CD14-positive monocyte (primary cell): ENCODE results near the gene EEF1A1. TPM values are rescaled to one million over a fixed set of nuclear protein-coding genes. Genes with fewer than 3 reads are reported as not detected.

Experiments
- DNase-seq, 3 donors: peaks; one replicate each; pipeline ENCODE4 v3.0.0-alpha.2; 2011 to 2022
- H2AFZ ChIP-seq: 2 replicates; pipeline ENCODE4 v1.6.0; 2012; ENCODE audit warnings: mild to moderate bottlenecking, low read depth, low read length, inconsistent platforms; ENCODE audit not compliant: insufficient read depth, poor library complexity, severe bottlenecking
- H3K27ac ChIP-seq, 2 donors: 1 replicate in 1 of 2; 2 replicates in 1 of 2; pipeline ENCODE4 v1.5.1; 2012 to 2013; ENCODE audit warnings: low read length in 2 of 2, control low read depth in 1 of 2, inconsistent platforms in 1 of 2, low read depth in 1 of 2, mild to moderate bottlenecking in 1 of 2
- H3K27me3 ChIP-seq, 2 donors: one replicate each; pipeline versions ENCODE4 v1.6.0 to v1.6.1; 2011 to 2013; ENCODE audit warnings: low read length in 2 of 2; ENCODE audit not compliant: control insufficient read depth in 2 of 2, insufficient read depth in 2 of 2
- H3K36me3 ChIP-seq, 2 donors: replicated peaks in 1 of 2; 1 replicate in 1 of 2; 2 replicates in 1 of 2; pipeline versions ENCODE4 v1.5.1 to v1.6.1; 2012 to 2013; ENCODE audit warnings: low read length in 2 of 2, control low read depth in 1 of 2, inconsistent platforms in 1 of 2, mild to moderate bottlenecking in 1 of 2; ENCODE audit not compliant: insufficient read depth in 2 of 2, control insufficient read depth in 1 of 2
- H3K4me1 ChIP-seq, 2 donors: 1 replicate in 1 of 2; 2 replicates in 1 of 2; pipeline versions ENCODE4 v1.5.1 to v1.6.1; 2012 to 2013; ENCODE audit warnings: low read length in 2 of 2, control low read depth in 1 of 2, inconsistent platforms in 1 of 2, mild to moderate bottlenecking in 1 of 2, moderate library complexity in 1 of 2; ENCODE audit not compliant: insufficient read depth in 2 of 2, control insufficient read depth in 1 of 2
- H3K4me2 ChIP-seq: replicated peaks from 2 replicates; pipeline ENCODE3; 2012; ENCODE audit warnings: low read length, moderate library complexity, mild to moderate bottlenecking; ENCODE audit not compliant: poor library complexity, severe bottlenecking; ENCODE audit errors: extremely low read depth
- H3K4me3 ChIP-seq, 3 experiments: fragments of 200-600 bp in 1 of 3; sonication (generic) in 1 of 3; replicated peaks in 1 of 3; 1 replicate in 2 of 3; 2 replicates in 1 of 3; pipeline ENCODE4 v1.5.1; 2011 to 2013; ENCODE audit warnings: low read length in 3 of 3, mild to moderate bottlenecking in 3 of 3, control low read depth in 2 of 3, low read depth in 2 of 3, inconsistent platforms in 1 of 3, moderate library complexity in 1 of 3
- H3K79me2 ChIP-seq: 2 replicates; pipeline ENCODE4 v1.6.0; 2012; ENCODE audit warnings: mild to moderate bottlenecking, control low read depth, inconsistent platforms, low read length, moderate library complexity; ENCODE audit not compliant: insufficient read depth
- H3K9ac ChIP-seq: 2 replicates; pipeline ENCODE4 v1.6.0; 2017; ENCODE audit warnings: low read length, mild to moderate bottlenecking; ENCODE audit not compliant: insufficient read depth, poor library complexity, severe bottlenecking
- H3K9me3 ChIP-seq, 2 donors: replicated peaks in 1 of 2; 1 replicate in 1 of 2; 2 replicates in 1 of 2; pipeline versions ENCODE4 v1.5.1 to v1.6.1; 2012 to 2013; ENCODE audit warnings: low read length in 2 of 2, control low read depth in 1 of 2; ENCODE audit not compliant: control insufficient read depth in 1 of 2, insufficient read depth in 1 of 2
- H4K20me1 ChIP-seq: 2 replicates; pipeline ENCODE4 v1.6.0; 2012; ENCODE audit warnings: mild to moderate bottlenecking, low read length, control low read depth, moderate library complexity; ENCODE audit not compliant: insufficient read depth
- H3K27ac Mint-ChIP-seq, 7 donors: one replicate each; pipeline ENCODE4 v1.8.0; 2020; ENCODE audit warnings: mild to moderate bottlenecking in 7 of 7, mixed read lengths in 7 of 7, moderate library complexity in 6 of 7, inconsistent platforms in 2 of 7
- H3K27me3 Mint-ChIP-seq, 3 donors: one replicate each; pipeline ENCODE4 v1.8.0; 2021 to 2022; ENCODE audit warnings: low read depth in 3 of 3, mild to moderate bottlenecking in 3 of 3, mixed read lengths in 3 of 3, moderate library complexity in 3 of 3, inconsistent platforms in 1 of 3
- H3K36me3 Mint-ChIP-seq, 2 donors: one replicate each; pipeline ENCODE4 v1.8.0; 2020; ENCODE audit warnings: mixed read lengths in 2 of 2, inconsistent platforms in 1 of 2, mild to moderate bottlenecking in 1 of 2
- H3K4me1 Mint-ChIP-seq: one replicate; pipeline ENCODE4 v1.8.0; 2020; ENCODE audit warnings: mild to moderate bottlenecking, mixed read lengths
- H3K4me3 Mint-ChIP-seq, 2 donors: one replicate each; pipeline ENCODE4 v1.8.0; 2020; ENCODE audit warnings: mild to moderate bottlenecking in 2 of 2, mixed read lengths in 2 of 2, moderate library complexity in 1 of 2
- H3K9me3 Mint-ChIP-seq, 7 donors: one replicate each; pipeline ENCODE4 v1.8.0; 2020 to 2022; ENCODE audit warnings: mixed read lengths in 7 of 7, mild to moderate bottlenecking in 6 of 7, moderate library complexity in 6 of 7, inconsistent platforms in 2 of 7
- WGBS: methylation state at CpG from one replicate; pipeline ENCODE4 v1.1.5; 2013; ENCODE audit warnings: missing lambda C conversion rate; ENCODE audit not compliant: insufficient coverage; 5-methylcytosine and 5-hydroxymethylcytosine counted together
- intact Hi-C, 2 donors: fragments of 100-400 bp; cut with micrococcal nuclease; formaldehyde crosslinking; loops; one replicate each; pipeline versions ENCODE4 v1.15.0 to v1.15.1; 2023
- polyA plus RNA-seq, 3 donors: library from polyadenylated mRNA; depleted of rRNA in 1 of 3; unstranded in 2 of 3; stranded (reverse) in 1 of 3; fragments of 300-500 nt in 2 of 3; fragments of >200 nt in 1 of 3; fragmentation: Illumina TruSeq in 2 of 3; gene quantifications; 1 replicate in 2 of 3; 2 replicates in 1 of 3; pipeline ENCODE4 v1.2.3, GENCODE V29; 2012 to 2021
- TF ChIP-seq, protein P1 (sequence below): fragments of 200-600 bp; IDR thresholded peaks from one replicate; pipeline ENCODE4 v1.8.0; 2022; ENCODE audit warnings: antibody characterized with exemption, mild to moderate bottlenecking

The EEF1A1 gene
- polyA plus RNA-seq, 3 donors = 5,292 to 7,368 (median 5,586) TPM

- H3K36me3 ChIP-seq = peaks cover 49 to 59% of the 10 kb centered on the region in 2 donors
- 14% methylated on average over 1 of the region's 4 CpGs for WGBS
- H3K4me1 ChIP-seq = peaks cover 38 to 51% of the 10 kb centered on the region in 2 donors
- peak overlapping the region; percentile 4 for H3K9ac ChIP-seq
- H3K27ac ChIP-seq = peak overlapping the region in 1 of 2 donors; percentile 44
- H3K27me3 Mint-ChIP-seq = peaks cover 0 to 3% (median 3%) of the 10 kb centered on the region in 3 donors
- TF ChIP-seq, protein P1, sequence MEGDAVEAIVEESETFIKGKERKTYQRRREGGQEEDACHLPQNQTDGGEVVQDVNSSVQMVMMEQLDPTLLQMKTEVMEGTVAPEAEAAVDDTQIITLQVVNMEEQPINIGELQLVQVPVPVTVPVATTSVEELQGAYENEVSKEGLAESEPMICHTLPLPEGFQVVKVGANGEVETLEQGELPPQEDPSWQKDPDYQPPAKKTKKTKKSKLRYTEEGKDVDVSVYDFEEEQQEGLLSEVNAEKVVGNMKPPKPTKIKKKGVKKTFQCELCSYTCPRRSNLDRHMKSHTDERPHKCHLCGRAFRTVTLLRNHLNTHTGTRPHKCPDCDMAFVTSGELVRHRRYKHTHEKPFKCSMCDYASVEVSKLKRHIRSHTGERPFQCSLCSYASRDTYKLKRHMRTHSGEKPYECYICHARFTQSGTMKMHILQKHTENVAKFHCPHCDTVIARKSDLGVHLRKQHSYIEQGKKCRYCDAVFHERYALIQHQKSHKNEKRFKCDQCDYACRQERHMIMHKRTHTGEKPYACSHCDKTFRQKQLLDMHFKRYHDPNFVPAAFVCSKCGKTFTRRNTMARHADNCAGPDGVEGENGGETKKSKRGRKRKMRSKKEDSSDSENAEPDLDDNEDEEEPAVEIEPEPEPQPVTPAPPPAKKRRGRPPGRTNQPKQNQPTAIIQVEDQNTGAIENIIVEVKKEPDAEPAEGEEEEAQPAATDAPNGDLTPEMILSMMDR = no peak
- peaks cover 45% of the 10 kb centered on the region for H3K4me1 Mint-ChIP-seq
- peak overlapping the region in 1 of 2 donors; percentile 60 for H3K4me3 Mint-ChIP-seq
- peaks cover 50% of the 10 kb centered on the region for H3K79me2 ChIP-seq
- H2AFZ ChIP-seq = no peak overlapping the region
- peak overlapping the region in 2 of 3 experiments; percentile 7 to 44 for H3K4me3 ChIP-seq
- peaks cover 53 to 66% of the 10 kb centered on the region in 2 donors for H3K36me3 Mint-ChIP-seq
- no peaks in the 10 kb centered on the region for H3K9me3 ChIP-seq
- peaks cover 80% of the 10 kb centered on the region for H4K20me1 ChIP-seq
- peak overlapping the region; percentile 35 for H3K4me2 ChIP-seq
- intact Hi-C loops = loop anchor here (5.0 to 10.0 kb wide), 2 partner anchors 52 to 95 kb away; partner anchors contain the start of gene MTO1 (in 1 of the 2)
- DNase-seq = no peak
- H3K9me3 Mint-ChIP-seq = peaks cover 0 to 2% (median 0%) of the 10 kb centered on the region in 7 donors
- H3K27ac Mint-ChIP-seq = peak overlapping the region; percentile 23 to 89 (median 86)
- H3K27me3 ChIP-seq = no peaks in the 10 kb centered on the region
Measured at GRCh38 chr6:73516514-73517489, 4.0 kb downstream of the EEF1A1 start.

DNA sequence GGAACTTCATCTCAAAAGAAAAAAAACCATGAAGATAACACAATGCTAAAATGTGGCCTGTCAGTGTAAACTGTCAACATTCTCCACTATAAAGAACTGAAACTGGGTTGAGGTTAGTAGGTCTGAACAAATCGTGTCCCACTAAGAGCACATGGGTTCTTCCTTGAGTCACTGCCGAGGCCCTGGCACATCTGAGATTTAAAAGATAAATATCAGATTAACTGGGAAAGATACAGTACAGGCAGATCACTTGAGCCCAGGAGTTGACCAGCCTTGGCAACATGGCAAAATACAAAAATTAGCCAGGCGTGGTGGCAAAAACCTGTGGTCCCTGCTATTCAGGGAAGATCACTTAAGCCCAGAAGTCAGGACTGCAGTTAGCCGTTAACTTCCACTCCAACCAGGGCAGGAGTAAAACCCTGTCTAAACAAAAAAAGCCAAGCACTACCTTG lies 5.6 kb downstream of the EEF1A1 start:
- peak; percentile 33 to 48 (median 39) for DNase-seq
- no peaks in the 10 kb centered on the region for H3K9me3 ChIP-seq
- peaks cover 50 to 62% of the 10 kb centered on the region in 2 donors for H3K4me1 ChIP-seq
- H2AFZ ChIP-seq = no peak overlapping the region
- Mint-ChIP-seq H3K27me3 (peaks cover 0 to 2% (median 0%) of the 10 kb centered on the region in 3 donors), H3K27ac (peak overlapping the region; percentile 68 to 90 (median 86)), H3K9me3 (no peaks in the 10 kb centered on the region), H3K4me3 (no peak overlapping the region), H3K36me3 (peaks cover 53 to 66% of the 10 kb centered on the region in 2 donors), H3K4me1 (peaks cover 57% of the 10 kb centered on the region)
- peak overlapping the region in 1 of 2 donors; percentile 44 for H3K27ac ChIP-seq
- peaks cover 49 to 59% of the 10 kb centered on the region in 2 donors for H3K36me3 ChIP-seq
- TF ChIP-seq, protein P1 = no peak
- peaks cover 79% of the 10 kb centered on the region for H4K20me1 ChIP-seq
- H3K79me2 ChIP-seq = peaks cover 43% of the 10 kb centered on the region
- no peak overlapping the region for H3K9ac ChIP-seq
- H3K27me3 ChIP-seq = no peaks in the 10 kb centered on the region
- intact Hi-C loops = loop anchor here (2.0 to 10.0 kb wide), 3 partner anchors 50 to 97 kb away; partner anchors contain the start of gene MTO1 (in 1 of the 2)
- H3K4me3 ChIP-seq = peak overlapping the region in 1 of 3 experiments; percentile 1
- 44% methylated on average over 3 of the region's 4 CpGs for WGBS
- peak overlapping the region; percentile 35 for H3K4me2 ChIP-seq
